ENCODE results near the gene HEPHL1.

HEPHL1 gene

DNA sequence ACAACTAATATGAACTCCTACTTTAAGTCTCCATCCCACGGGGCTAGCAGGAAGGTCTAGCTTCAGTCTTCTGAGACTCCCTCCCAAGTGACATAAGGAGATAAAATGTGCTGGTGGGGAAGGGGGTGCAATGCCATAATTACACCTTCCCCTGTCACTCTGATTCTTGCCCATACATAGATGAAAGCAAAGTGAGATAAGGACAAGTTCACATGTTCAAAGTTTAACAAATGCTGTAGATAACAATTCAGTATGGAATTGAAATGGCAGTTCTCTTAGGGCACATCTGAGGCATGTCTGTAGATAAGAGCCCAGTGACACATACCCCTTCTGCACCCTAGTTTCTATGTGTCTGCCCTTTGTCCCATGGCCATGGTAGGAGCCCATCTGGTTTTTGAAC is 69.2 kb downstream of the HEPHL1 start:
- ChIA-PET POLR2A (no interaction called here), CTCF (no interaction called here)
- TF ChIP-seq, protein P1, sequence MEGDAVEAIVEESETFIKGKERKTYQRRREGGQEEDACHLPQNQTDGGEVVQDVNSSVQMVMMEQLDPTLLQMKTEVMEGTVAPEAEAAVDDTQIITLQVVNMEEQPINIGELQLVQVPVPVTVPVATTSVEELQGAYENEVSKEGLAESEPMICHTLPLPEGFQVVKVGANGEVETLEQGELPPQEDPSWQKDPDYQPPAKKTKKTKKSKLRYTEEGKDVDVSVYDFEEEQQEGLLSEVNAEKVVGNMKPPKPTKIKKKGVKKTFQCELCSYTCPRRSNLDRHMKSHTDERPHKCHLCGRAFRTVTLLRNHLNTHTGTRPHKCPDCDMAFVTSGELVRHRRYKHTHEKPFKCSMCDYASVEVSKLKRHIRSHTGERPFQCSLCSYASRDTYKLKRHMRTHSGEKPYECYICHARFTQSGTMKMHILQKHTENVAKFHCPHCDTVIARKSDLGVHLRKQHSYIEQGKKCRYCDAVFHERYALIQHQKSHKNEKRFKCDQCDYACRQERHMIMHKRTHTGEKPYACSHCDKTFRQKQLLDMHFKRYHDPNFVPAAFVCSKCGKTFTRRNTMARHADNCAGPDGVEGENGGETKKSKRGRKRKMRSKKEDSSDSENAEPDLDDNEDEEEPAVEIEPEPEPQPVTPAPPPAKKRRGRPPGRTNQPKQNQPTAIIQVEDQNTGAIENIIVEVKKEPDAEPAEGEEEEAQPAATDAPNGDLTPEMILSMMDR (IDR thresholded peaks at IDR 0.05; ENCODE audit: control extremely low read depth, extremely low read depth, low read depth, missing control alignments), result no peak
- DNase-seq (ENCODE audit: extremely low spot score), result no peak

DNA sequence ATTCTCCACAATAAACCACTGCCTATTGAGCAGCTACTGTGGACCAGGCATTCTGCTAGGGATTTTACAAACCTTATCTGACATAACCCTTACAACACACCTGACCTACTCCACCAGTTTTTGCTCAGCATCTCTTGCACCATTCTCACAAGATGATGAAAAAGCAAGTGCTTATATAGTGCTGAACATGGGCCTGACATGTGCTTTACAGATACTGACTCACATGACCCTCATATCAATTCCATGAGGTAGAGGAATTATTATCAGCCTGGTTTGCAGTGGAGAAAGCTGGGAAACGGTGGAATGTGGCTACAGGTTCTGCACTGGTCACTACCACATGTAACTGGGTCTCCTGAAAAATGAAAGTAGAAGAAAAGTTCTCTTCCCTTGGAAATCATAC is 69.9 kb downstream of the HEPHL1 start:
- ChIA-PET POLR2A (no interaction called here), CTCF (no interaction called here)
- TF ChIP-seq, protein P1 (IDR thresholded peaks at IDR 0.05; ENCODE audit: control extremely low read depth, extremely low read depth, low read depth, missing control alignments), result no peak
- no peak for DNase-seq (ENCODE audit: extremely low spot score)

DNA sequence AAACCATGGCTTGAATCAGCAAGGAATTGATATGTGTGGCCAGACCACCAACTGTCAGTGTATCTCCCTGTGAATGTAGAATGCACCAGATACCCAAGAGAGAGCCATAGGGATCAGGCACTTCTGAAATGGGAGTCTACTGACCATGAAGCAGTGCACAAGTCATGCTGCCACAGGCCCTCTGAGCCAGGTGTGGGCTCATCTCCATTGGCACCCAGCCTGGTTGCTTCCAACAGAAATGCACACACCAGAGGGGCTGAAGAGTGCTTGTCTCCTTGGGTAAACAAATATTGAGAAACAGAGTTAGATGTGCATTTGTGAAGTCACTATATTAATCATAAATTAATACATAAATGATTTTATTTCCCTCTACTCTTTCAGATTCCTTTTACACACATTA is 79.1 kb downstream of the HEPHL1 start:
- DNase-seq (ENCODE audit: extremely low spot score), result no peak
- ChIA-PET CTCF (no interaction called here), POLR2A (no interaction called here)
- TF ChIP-seq, protein P1 (IDR thresholded peaks at IDR 0.05; ENCODE audit: control extremely low read depth, extremely low read depth, low read depth, missing control alignments), result no peak

DNA sequence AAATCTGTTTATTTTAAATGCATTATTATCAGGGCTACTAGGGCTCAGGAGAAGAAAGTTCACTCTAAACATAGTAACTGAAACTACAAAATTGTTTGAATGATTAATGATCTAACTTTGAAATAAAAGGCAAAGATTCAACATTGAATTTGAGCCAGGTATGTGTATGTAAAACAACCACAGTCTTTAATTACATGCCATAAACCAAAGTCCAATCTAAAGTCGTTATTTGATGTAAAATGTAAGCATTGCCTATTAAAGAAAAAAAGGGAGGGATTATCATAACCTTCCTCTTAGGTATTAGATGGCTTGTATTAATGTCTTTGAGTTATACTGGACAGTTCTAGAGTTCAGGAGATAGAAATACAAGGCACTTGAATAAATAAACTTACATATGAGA is 82.3 kb downstream of the HEPHL1 start:
- DNase-seq (ENCODE audit: extremely low spot score), result no peak
- CTCF ChIA-PET, result no interaction called here
- POLR2A ChIA-PET, result no interaction called here
- TF ChIP-seq, protein P1 (IDR thresholded peaks at IDR 0.05; ENCODE audit: control extremely low read depth, extremely low read depth, low read depth, missing control alignments), result no peak

DNA sequence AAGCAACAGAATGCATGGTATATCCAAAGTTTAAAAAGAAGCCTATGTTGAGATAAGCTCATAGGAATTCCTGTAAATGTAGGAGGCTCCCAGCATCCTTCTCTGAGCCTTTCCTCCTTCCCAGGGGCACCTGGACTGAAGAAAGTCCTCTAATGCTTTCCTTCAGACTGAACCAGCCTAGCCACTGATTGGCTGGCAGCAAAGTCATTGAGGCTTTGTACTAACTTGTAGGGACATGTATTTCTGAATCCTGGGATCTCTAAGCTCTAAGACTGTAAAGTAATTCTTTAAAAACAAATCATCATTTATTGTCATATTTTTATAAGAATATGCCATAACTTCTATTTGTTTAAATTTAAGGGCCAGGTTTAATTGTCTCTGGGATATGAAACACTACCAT is 83.6 kb downstream of the HEPHL1 start:
- POLR2A ChIA-PET, result no interaction called here
- no peak for DNase-seq (ENCODE audit: extremely low spot score)
- CTCF ChIA-PET, result interaction anchor here (0.8 to 1.2 kb wide), 2 partner anchors 24 to 183 kb away, joined by 3 to 4 read pairs; partner anchors contain the start of gene PANX1
- TF ChIP-seq, protein P1 (IDR thresholded peaks at IDR 0.05; ENCODE audit: control extremely low read depth, extremely low read depth, low read depth, missing control alignments), result no peak

DNA sequence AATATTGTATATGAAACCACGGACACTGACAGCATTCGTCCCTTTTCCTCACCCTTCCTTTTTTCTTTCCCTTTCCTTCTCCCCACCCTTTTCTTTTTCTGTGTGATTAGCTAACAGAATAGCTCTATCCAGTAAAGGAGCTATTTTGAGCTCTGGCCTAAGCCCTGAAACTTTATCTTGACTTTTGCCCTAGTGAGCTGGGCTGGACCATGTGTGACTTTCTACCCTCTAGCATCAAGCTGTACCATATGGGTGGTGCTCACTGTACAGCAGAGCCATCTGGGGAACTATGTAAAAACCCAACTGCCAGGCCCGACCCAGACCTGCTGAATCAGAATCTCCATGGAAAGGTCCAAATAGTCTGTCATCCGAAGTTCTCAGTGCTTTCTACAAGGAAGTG is 85.6 kb downstream of the HEPHL1 start:
- POLR2A ChIA-PET, result no interaction called here
- TF ChIP-seq, protein P1 (IDR thresholded peaks at IDR 0.05; ENCODE audit: control extremely low read depth, extremely low read depth, low read depth, missing control alignments), result no peak
- CTCF ChIA-PET, result no interaction called here
- no peak for DNase-seq (ENCODE audit: extremely low spot score)

DNA sequence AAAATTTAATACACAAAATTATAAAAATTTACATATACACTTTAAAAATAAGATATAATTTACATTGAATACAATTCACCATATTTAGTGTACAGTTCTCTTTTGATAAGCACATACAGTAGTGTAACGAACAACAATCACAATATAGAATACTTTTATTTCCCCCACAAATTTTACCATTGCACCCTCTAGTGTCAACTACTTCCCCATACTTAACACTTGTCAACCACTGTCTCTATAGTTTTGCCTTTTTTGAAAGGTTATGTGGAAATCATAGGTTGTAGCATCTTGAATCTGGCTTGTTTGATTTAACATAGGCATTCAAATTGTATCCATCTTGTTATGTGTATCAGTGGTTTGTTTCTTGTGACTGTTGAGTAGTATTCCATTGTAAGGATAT is 86.2 kb downstream of the HEPHL1 start:
- no peak for DNase-seq (ENCODE audit: extremely low spot score)
- TF ChIP-seq, protein P1 (IDR thresholded peaks at IDR 0.05; ENCODE audit: control extremely low read depth, extremely low read depth, low read depth, missing control alignments), result no peak
- POLR2A ChIA-PET, result no interaction called here
- CTCF ChIA-PET, result no interaction called here

Data from GM10248 (cell line).